Loucy (cell line): ENCODE data around the gene CERK.

Experiments used
- H2AFZ ChIP-seq: fragments of 200-600 bp; sonication (generic); 2 replicates; pipeline ENCODE4 v1.6.0; 2016; ENCODE audit warnings: antibody characterized with exemption, mild to moderate bottlenecking, low read length, moderate library complexity
- H3F3A ChIP-seq: fragments of 200-600 bp; 2 replicates; pipeline ENCODE4 v1.6.0; 2016; ENCODE audit warnings: antibody characterized with exemption, low read depth, mild to moderate bottlenecking
- H3K27me3 ChIP-seq: fragments of 200-600 bp; sonication (generic); 2 replicates; pipeline ENCODE4 v1.6.1; 2014; ENCODE audit warnings: low read length, mild to moderate bottlenecking; ENCODE audit not compliant: insufficient read depth, poor library complexity, severe bottlenecking
- H3K36me3 ChIP-seq: fragments of 200-600 bp; sonication (generic); 2 replicates; pipeline ENCODE4 v1.6.1; 2016; ENCODE audit warnings: low read length; ENCODE audit not compliant: insufficient read depth
- H3K4me1 ChIP-seq: fragments of 200-600 bp; sonication (generic); 2 replicates; pipeline ENCODE4 v1.5.1; 2014; ENCODE audit warnings: low read length, mild to moderate bottlenecking; ENCODE audit not compliant: insufficient read depth, poor library complexity, severe bottlenecking
- H3K4me2 ChIP-seq: fragments of 200-600 bp; sonication (generic); 2 replicates; pipeline ENCODE4 v1.6.0; 2014; ENCODE audit warnings: antibody characterized with exemption, low read length, low read depth, mild to moderate bottlenecking; ENCODE audit not compliant: poor library complexity, severe bottlenecking
- H3K4me3 ChIP-seq: fragments of 200-600 bp; sonication (generic); 2 replicates; pipeline ENCODE4 v1.5.1; 2014; ENCODE audit warnings: low read length, mild to moderate bottlenecking, mixed read lengths; ENCODE audit not compliant: poor library complexity, severe bottlenecking
- H3K79me2 ChIP-seq: fragments of 200-600 bp; sonication (generic); 2 replicates; pipeline ENCODE4 v1.6.1; 2014; ENCODE audit warnings: low read length; ENCODE audit not compliant: insufficient read depth
- H3K9ac ChIP-seq: fragments of 200-600 bp; sonication (generic); 2 replicates; pipeline ENCODE4 v1.6.0; 2014; ENCODE audit warnings: mild to moderate bottlenecking, low read depth, low read length, moderate library complexity; ENCODE audit not compliant: poor library complexity, severe bottlenecking
- H3K9me2 ChIP-seq: fragments of 200-600 bp; sonication (generic); replicated peaks from 2 replicates; pipeline ENCODE4 v1.6.1; 2016; ENCODE audit warnings: low read depth, low read length, mixed read lengths
- H3K9me3 ChIP-seq: fragments of 200-600 bp; sonication (generic); 2 replicates; pipeline ENCODE4 v1.6.1; 2014; ENCODE audit warnings: mild to moderate bottlenecking, antibody characterized with exemption, low read length, low read depth; ENCODE audit not compliant: insufficient read depth
- H4K20me1 ChIP-seq: fragments of 200-600 bp; sonication (generic); 2 replicates; pipeline ENCODE4 v1.6.0; 2014; ENCODE audit warnings: antibody characterized with exemption, low read length, mild to moderate bottlenecking; ENCODE audit not compliant: insufficient read depth, poor library complexity, severe bottlenecking
- EZH2phosphoT487 ChIP-seq: fragments of 200-600 bp; IDR thresholded peaks from 2 replicates; pipeline ENCODE4 v1.6.1; 2018; ENCODE audit warnings: antibody characterized with exemption, mild to moderate bottlenecking, moderate library complexity, borderline replicate concordance
- TF ChIP-seq, protein P1 (sequence below): fragments of 200-600 bp; sonication (generic); conservative IDR thresholded peaks from 2 replicates; pipeline ENCODE4 v1.5.1; 2014; ENCODE audit warnings: mild to moderate bottlenecking, antibody characterized with exemption, low read length

The CERK gene

DNA sequence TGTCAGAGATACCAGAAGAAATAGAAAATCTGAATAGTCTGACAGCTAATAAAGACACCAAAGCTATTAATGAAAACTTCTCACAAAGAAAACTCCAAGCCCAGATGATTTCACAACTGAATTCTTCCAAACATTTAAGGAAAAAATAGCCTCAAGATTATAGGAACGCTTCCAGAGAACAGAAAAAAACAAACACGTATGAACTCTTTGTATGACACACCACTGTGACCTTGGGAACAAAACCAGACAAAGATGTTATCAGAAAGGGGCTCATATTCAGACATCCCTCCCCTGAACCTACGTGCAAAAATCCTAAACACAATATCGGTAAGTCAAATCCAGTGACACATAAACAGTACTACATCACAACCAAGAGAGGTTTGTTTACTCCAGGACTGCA, 23.5 kb downstream of the CERK start:
- TF ChIP-seq, protein P1, sequence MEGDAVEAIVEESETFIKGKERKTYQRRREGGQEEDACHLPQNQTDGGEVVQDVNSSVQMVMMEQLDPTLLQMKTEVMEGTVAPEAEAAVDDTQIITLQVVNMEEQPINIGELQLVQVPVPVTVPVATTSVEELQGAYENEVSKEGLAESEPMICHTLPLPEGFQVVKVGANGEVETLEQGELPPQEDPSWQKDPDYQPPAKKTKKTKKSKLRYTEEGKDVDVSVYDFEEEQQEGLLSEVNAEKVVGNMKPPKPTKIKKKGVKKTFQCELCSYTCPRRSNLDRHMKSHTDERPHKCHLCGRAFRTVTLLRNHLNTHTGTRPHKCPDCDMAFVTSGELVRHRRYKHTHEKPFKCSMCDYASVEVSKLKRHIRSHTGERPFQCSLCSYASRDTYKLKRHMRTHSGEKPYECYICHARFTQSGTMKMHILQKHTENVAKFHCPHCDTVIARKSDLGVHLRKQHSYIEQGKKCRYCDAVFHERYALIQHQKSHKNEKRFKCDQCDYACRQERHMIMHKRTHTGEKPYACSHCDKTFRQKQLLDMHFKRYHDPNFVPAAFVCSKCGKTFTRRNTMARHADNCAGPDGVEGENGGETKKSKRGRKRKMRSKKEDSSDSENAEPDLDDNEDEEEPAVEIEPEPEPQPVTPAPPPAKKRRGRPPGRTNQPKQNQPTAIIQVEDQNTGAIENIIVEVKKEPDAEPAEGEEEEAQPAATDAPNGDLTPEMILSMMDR = no peak
- no peak for TF ChIP-seq EZH2phosphoT487
- Histone ChIP-seq H2AFZ (no peak overlapping the region), H3K9me3 (no peaks in the 10 kb centered on the region)

DNA sequence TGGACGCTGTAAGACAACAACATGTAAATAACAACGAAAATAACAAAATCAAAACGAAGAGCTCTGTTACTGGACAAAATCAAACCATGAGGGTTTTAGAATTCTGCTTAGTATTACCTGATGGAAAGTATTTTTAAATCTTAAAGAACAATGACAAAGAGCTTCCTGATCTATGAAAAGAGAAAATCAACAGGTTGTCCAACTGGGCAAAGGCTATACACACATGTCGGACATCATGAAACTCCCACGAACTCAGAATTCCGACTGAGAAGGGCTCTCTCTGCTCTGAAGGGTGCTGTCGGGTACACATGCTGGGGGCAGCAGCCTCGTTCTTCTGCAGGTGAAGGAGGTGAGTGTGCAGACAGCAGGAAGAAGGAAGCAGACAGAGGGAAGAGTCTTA, 25.8 kb downstream of the CERK start:
- no peak overlapping the region for H3K4me2 ChIP-seq
- H3K4me1 ChIP-seq = no peaks in the 10 kb centered on the region
- no peaks in the 10 kb centered on the region for H3K27me3 ChIP-seq
- H3K9ac ChIP-seq = no peak overlapping the region
- H2AFZ ChIP-seq = no peak overlapping the region
- H3K36me3 ChIP-seq = peaks cover 59% of the 10 kb centered on the region; the same call in 1 of the 2 replicates
- TF ChIP-seq, protein P1 = no peak
- TF ChIP-seq EZH2phosphoT487 = no peak
- H4K20me1 ChIP-seq = no peaks in the 10 kb centered on the region
- H3F3A ChIP-seq = no peaks in the 10 kb centered on the region
- no peak overlapping the region for H3K4me3 ChIP-seq
- H3K9me2 ChIP-seq = no peaks in the 10 kb centered on the region
- no peaks in the 10 kb centered on the region for H3K9me3 ChIP-seq
- no peaks in the 10 kb centered on the region; the same call in 1 of the 2 replicates for H3K79me2 ChIP-seq

More for the DNA sequence above, 23.5 kb downstream of the CERK start:
- Histone ChIP-seq H3K4me1 (no peaks in the 10 kb centered on the region), H3K79me2 (no peaks in the 10 kb centered on the region; the same call in 1 of the 2 replicates), H3K27me3 (no peaks in the 10 kb centered on the region), H3K4me2 (no peak overlapping the region), H3F3A (no peaks in the 10 kb centered on the region), H3K9ac (no peak overlapping the region), H3K9me2 (no peaks in the 10 kb centered on the region), H3K36me3 (peaks cover 59% of the 10 kb centered on the region; the same call in 1 of the 2 replicates), H4K20me1 (no peaks in the 10 kb centered on the region), H3K4me3 (no peak overlapping the region)

DNA sequence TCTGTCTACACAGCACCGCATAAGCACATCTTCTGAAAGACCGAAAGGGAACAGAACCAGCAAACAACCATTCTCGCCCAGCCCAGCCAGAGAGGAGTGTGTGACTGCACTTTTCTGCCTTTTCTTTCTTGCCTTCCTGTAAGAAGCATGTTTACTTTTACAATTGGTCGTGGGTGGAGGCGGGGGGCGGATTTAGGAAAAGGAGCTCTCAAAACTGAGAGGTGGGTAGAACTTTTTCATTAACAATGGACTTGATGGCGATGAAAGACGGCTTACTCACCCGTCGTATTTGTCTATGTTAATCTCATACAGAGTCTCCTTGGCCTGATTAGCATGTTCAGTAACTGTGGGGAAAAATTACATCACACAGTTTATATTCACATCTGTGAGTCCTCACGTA, 27.2 kb downstream of the CERK start:
- Histone ChIP-seq H3K4me1 (no peaks in the 10 kb centered on the region), H3K4me3 (no peak overlapping the region), H4K20me1 (no peaks in the 10 kb centered on the region), H3F3A (no peaks in the 10 kb centered on the region), H2AFZ (no peak overlapping the region), H3K9ac (no peak overlapping the region), H3K79me2 (no peaks in the 10 kb centered on the region; the same call in 1 of the 2 replicates), H3K27me3 (no peaks in the 10 kb centered on the region), H3K9me2 (no peaks in the 10 kb centered on the region), H3K9me3 (no peaks in the 10 kb centered on the region), H3K36me3 (peaks cover 68% of the 10 kb centered on the region; the same call in 1 of the 2 replicates), H3K4me2 (no peak overlapping the region)
- TF ChIP-seq EZH2phosphoT487 = no peak
- TF ChIP-seq, protein P1 = no peak
